Spleen (tissue), 11 donors: ENCODE measurements around the gene KRT85. TPM values are rescaled to one million over a fixed set of nuclear protein-coding genes. Genes with fewer than 3 reads are reported as not detected.

Experiments
- DNase-seq: peaks from one replicate; pipeline ENCODE4 v3.0.0-alpha.2; 2020
- H3K27ac ChIP-seq, 8 donors: fragments of 200-600 bp; sonication (generic) in 7 of 8; 1 replicate in 4 of 8; 2 replicates in 4 of 8; pipeline versions ENCODE4 v1.5.0 to v1.8.0; 2016 to 2021; ENCODE audit warnings: inconsistent platforms in 4 of 8, mild to moderate bottlenecking in 4 of 8, moderate library complexity in 1 of 8
- H3K27me3 ChIP-seq, 7 donors: fragments of 200-600 bp; sonication (generic) in 6 of 7; replicated peaks in 1 of 7; 1 replicate in 4 of 7; 2 replicates in 3 of 7; pipeline versions ENCODE4 v1.5.0 to v1.8.0; 2016 to 2021; ENCODE audit warnings: inconsistent platforms in 3 of 7, mild to moderate bottlenecking in 1 of 7
- H3K36me3 ChIP-seq, 6 donors: fragments of 200-600 bp; sonication (generic) in 5 of 6; 1 replicate in 4 of 6; 2 replicates in 2 of 6; pipeline versions ENCODE4 v1.5.0 to v1.8.0; 2016 to 2021; ENCODE audit warnings: inconsistent platforms in 2 of 6
- H3K4me1 ChIP-seq, 6 donors: fragments of 200-600 bp; sonication (generic) in 5 of 6; 1 replicate in 3 of 6; 2 replicates in 3 of 6; pipeline versions ENCODE4 v1.5.0 to v1.8.0; 2016 to 2021; ENCODE audit warnings: inconsistent platforms in 3 of 6
- H3K4me3 ChIP-seq, 8 donors: fragments of 200-600 bp; sonication (generic) in 7 of 8; 1 replicate in 4 of 8; 2 replicates in 4 of 8; pipeline versions ENCODE4 v1.5.0 to v1.8.0; 2016 to 2021; ENCODE audit warnings: inconsistent platforms in 4 of 8, mild to moderate bottlenecking in 4 of 8, moderate library complexity in 2 of 8
- H3K9me3 ChIP-seq, 8 donors: fragments of 200-600 bp; sonication (generic) in 7 of 8; 1 replicate in 4 of 8; 2 replicates in 4 of 8; pipeline versions ENCODE4 v1.5.0 to v1.8.0; 2016 to 2021; ENCODE audit warnings: inconsistent platforms in 4 of 8
- POLR2A ChIP-seq, 3 donors: fragments of 450-650 bp; IDR thresholded peaks; one replicate each; pipeline ENCODE4 v1.5.1; 2017; ENCODE audit warnings: antibody characterized with exemption in 3 of 3, mild to moderate bottlenecking in 1 of 3
- POLR2AphosphoS5 ChIP-seq, 3 donors: sonication (generic); formaldehyde crosslinking; IDR thresholded peaks; one replicate each; pipeline ENCODE4 v1.5.1; 2017; ENCODE audit warnings: antibody characterized with exemption in 3 of 3
- WGBS, 5 donors: extraction: QIAGEN DNeasy Blood & Tissue Kit in 3 of 5; methylation state at CpG; one replicate each; pipeline versions ENCODE4 v1.1.5 to v1.1.7; 2013 to 2018; 5-methylcytosine and 5-hydroxymethylcytosine counted together
- intact Hi-C: fragments of 100-400 bp; cut with DNase I; formaldehyde crosslinking; loops from one replicate; pipeline ENCODE4 v1.15.0; 2023; ENCODE audit warnings: low total_unique reads
- polyA plus RNA-seq, 3 donors: library from polyadenylated mRNA; stranded (reverse); fragments of 200-250 nt; gene quantifications; one replicate each; pipeline ENCODE4 v1.2.1, GENCODE V29; 2013
- total RNA-seq, 7 donors: library from RNA; depleted of rRNA in 3 of 7; stranded (reverse); fragments of >200 nt in 3 of 7; fragmentation: NEBNext Ultra II Directional in 4 of 7; extraction: Animal tissue kit (Norgen Biotek cat#: 25700) in 4 of 7; gene quantifications; one replicate each; pipeline versions ENCODE4 v1.1.0 to v1.2.1, GENCODE V29; 2016 to 2021
- TF ChIP-seq, protein P1 (sequence below), 11 experiments: fragments of 200-600 bp in 7 of 11; fragments of 450-650 bp in 4 of 11; sonication (generic) in 4 of 11; IDR thresholded peaks in 8 of 11; conservative IDR thresholded peaks in 3 of 11; 1 replicate in 7 of 11; 2 replicates in 4 of 11; pipeline versions ENCODE4 v1.4.0 to v1.8.0; 2016 to 2021; ENCODE audit warnings: antibody characterized with exemption in 11 of 11, inconsistent platforms in 4 of 11, mild to moderate bottlenecking in 1 of 11
- donor health status: healthy with polysubstance abuse.
- donor health status: DM: no; HTN: no; CAD: no; lungs with moderate emphysema.
- donor health status: DM: no; HTN: no; CAD: no.
- donor health status: Bipolar disorder and iron deficiency.
- donor health status: healthy.
- donor health status: DM: no; HTN: no; CAD: no.
- donor health status: DM: yes; HTN: yes; CAD: no.

Gene KRT85
- total and polyA plus RNA-seq, 10 donors: 0.52 TPM; not detected in 9

DNA sequence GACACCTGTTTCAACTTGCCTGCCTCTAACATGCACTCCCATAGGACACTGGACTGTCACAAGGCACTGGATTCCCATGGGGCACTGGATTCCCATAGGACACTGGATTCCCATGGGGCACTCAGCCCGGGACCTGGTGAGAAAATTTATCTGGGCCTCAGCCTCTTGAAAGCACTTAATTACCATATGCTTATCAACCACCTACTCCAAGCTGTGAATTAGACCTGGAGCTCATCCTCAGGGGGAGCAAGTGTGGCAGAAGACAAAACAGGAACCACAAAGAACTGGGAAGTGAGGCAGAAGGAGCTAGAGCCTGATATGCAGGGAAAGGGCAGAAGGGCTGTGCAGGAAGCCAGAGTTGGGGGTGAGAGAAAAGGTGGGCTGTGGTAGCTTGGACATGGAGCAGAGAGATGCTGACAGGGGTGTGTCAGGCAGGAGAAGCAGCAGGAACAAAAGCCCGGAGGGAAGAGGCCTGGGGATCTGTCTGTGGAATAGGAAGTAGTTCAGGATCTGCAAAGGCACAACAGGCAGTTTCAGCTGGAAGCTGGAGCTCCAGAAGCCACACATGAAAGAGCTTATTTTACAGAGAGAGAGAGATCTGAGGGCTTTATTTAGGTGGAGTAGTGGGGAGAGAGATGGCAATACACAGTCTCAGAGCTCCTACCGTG lies 35.7 kb upstream of the KRT85 start:
- WGBS, 5 donors: 60 to 71% (median 60%) methylated on average over 3 of the region's 3 CpGs

DNA sequence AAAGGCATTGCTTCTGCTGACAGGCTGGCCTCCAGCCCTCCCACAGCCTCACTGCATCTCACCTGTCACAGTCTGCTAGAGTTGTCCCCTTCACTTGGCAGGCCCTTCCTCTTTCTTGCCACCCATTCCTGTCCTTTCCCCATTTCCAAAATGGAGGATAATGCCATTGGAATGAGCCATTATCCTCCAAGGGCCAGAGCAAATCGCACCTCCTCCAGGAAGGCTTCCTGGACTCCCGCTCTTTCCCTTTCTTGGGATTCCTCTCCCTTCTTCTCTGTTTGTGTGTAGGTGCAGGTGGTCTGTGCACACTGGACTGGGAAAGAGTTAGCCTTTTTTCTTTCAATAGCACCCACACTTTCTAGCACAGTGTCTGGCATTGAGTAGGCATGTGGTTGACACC lies 35.1 kb upstream of the KRT85 start:
- WGBS, 5 donors: 89 to 98% (median 92%) methylated on average over 2 of the region's 2 CpGs
- Histone ChIP-seq H3K27me3 (peaks cover 0 to 26% (median 0%) of the 10 kb centered on the region in 7 donors), H3K4me1 (no peaks in the 10 kb centered on the region), H3K36me3 (no peaks in the 10 kb centered on the region), H3K4me3 (no peak overlapping the region), H3K27ac (no peak overlapping the region), H3K9me3 (no peaks in the 10 kb centered on the region)
- TF ChIP-seq, protein P1, sequence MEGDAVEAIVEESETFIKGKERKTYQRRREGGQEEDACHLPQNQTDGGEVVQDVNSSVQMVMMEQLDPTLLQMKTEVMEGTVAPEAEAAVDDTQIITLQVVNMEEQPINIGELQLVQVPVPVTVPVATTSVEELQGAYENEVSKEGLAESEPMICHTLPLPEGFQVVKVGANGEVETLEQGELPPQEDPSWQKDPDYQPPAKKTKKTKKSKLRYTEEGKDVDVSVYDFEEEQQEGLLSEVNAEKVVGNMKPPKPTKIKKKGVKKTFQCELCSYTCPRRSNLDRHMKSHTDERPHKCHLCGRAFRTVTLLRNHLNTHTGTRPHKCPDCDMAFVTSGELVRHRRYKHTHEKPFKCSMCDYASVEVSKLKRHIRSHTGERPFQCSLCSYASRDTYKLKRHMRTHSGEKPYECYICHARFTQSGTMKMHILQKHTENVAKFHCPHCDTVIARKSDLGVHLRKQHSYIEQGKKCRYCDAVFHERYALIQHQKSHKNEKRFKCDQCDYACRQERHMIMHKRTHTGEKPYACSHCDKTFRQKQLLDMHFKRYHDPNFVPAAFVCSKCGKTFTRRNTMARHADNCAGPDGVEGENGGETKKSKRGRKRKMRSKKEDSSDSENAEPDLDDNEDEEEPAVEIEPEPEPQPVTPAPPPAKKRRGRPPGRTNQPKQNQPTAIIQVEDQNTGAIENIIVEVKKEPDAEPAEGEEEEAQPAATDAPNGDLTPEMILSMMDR (IDR thresholded peaks at IDR 0.05 in 8 of 11, conservative IDR thresholded peaks at IDR 0.05 in 3 of 11): no peak
- TF ChIP-seq POLR2AphosphoS5 (IDR thresholded peaks at IDR 0.05) (no peak), POLR2A (IDR thresholded peaks at IDR 0.05) (no peak)
- no peak for DNase-seq
- intact Hi-C loops: no loop called here

More for the DNA sequence above, 35.7 kb upstream of the KRT85 start:
- Histone ChIP-seq H3K4me1 (no peaks in the 10 kb centered on the region), H3K27ac (no peak overlapping the region), H3K36me3 (no peaks in the 10 kb centered on the region), H3K27me3 (peaks cover 0 to 29% (median 0%) of the 10 kb centered on the region in 7 donors), H3K9me3 (no peaks in the 10 kb centered on the region), H3K4me3 (no peak overlapping the region)
- TF ChIP-seq POLR2A (IDR thresholded peaks at IDR 0.05) (no peak), POLR2AphosphoS5 (IDR thresholded peaks at IDR 0.05) (no peak)
- TF ChIP-seq, protein P1 (IDR thresholded peaks at IDR 0.05 in 8 of 11, conservative IDR thresholded peaks at IDR 0.05 in 3 of 11): no peak
- intact Hi-C loops: no loop called here
- no peak for DNase-seq

DNA sequence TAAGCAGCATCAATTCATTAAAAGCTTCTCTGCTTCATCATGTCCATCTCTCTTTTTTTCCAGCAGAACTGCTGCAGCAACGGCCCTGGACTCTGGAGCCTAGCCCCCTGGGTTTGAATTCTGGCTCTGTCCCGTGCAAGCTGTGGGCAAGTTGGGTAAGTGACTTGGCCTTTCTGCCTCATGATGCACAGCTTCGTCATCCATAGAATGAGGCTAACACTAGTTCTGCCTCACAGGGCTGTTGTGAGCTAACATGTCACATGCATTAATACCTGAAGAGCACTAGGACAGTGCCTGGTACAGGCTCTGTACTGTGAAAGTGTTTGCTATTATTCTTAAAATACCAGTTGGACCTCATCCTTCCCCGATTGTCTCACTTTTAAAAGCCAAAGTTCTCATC lies 34.6 kb upstream of the KRT85 start:
- no peak for DNase-seq

DNA sequence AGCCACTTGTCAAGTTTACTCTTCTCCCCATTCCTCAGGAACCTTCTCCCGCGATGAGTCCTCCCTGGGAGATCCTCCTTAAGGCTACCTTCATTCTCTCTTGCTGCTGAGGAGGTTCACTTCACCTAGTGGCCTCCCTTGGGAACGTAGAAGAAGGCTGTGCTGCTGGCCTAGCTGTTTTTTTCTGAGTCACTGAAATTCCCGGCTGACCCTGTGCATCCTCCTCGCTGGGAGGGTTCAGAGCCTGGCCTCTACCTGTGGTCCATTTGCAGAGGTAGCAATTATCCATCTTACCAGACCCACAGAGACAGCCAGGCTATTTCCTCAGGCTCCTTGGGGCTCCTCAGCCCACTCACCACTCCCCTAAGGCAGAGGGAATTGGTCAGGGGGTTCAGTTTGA lies 34.2 kb upstream of the KRT85 start:
- intact Hi-C loops: no loop called here

More for the DNA sequence above, 34.6 kb upstream of the KRT85 start:
- H3K36me3 ChIP-seq: no peaks in the 10 kb centered on the region
- H3K4me1 ChIP-seq: no peaks in the 10 kb centered on the region
- H3K27ac ChIP-seq: no peak overlapping the region
- WGBS, 5 donors: 58 to 85% (median 80%) methylated on average over 4 of the region's 4 CpGs
- no peak overlapping the region for H3K4me3 ChIP-seq
- no peak for TF ChIP-seq POLR2AphosphoS5 (IDR thresholded peaks at IDR 0.05)
- TF ChIP-seq, protein P1 (IDR thresholded peaks at IDR 0.05 in 8 of 11, conservative IDR thresholded peaks at IDR 0.05 in 3 of 11): no peak
- TF ChIP-seq POLR2A (IDR thresholded peaks at IDR 0.05): no peak
- intact Hi-C loops: no loop called here
- H3K27me3 ChIP-seq: peaks cover 0 to 26% (median 0%) of the 10 kb centered on the region in 7 donors
- no peaks in the 10 kb centered on the region for H3K9me3 ChIP-seq

More for the DNA sequence above, 34.2 kb upstream of the KRT85 start:
- no peaks in the 10 kb centered on the region for H3K36me3 ChIP-seq
- peak; percentile 54 for DNase-seq
- 68 to 98% (median 84%) methylated on average over 5 of the region's 5 CpGs for WGBS, 5 donors
- no peaks in the 10 kb centered on the region for H3K4me1 ChIP-seq
- H3K27ac ChIP-seq: no peak overlapping the region
- TF ChIP-seq POLR2A (IDR thresholded peaks at IDR 0.05) (no peak), POLR2AphosphoS5 (IDR thresholded peaks at IDR 0.05) (no peak)
- TF ChIP-seq, protein P1 (IDR thresholded peaks at IDR 0.05 in 8 of 11, conservative IDR thresholded peaks at IDR 0.05 in 3 of 11): no peak
- H3K4me3 ChIP-seq: no peak overlapping the region
- peaks cover 0 to 26% (median 0%) of the 10 kb centered on the region in 7 donors for H3K27me3 ChIP-seq
- H3K9me3 ChIP-seq: no peaks in the 10 kb centered on the region
